HG03103 (cell line): ENCODE measurements around the gene ADARB1.

ENCODE experiments used
- ATAC-seq: cut with Tn5 transposase; IDR thresholded peaks from one replicate; pipeline ENCODE4 v1.9.1; 2021; ENCODE audit warnings: low read depth; ENCODE audit not compliant: unreplicated experiment

The ADARB1 gene

GRCh38 chr21:45091550-45092322 is 17.4 kb downstream of the ADARB1 start:
- ATAC-seq, result no peak

- no peak for ATAC-seq
Measured at GRCh38 chr21:45093035-45093532, 18.7 kb downstream of the ADARB1 start.

GRCh38 chr21:45094412-45094811 is 20.0 kb downstream of the ADARB1 start:
- no peak for ATAC-seq

- no peak for ATAC-seq
Measured at GRCh38 chr21:45095505-45095904, 21.1 kb downstream of the ADARB1 start.

GRCh38 chr21:45096217-45096616 is 21.8 kb downstream of the ADARB1 start:
- ATAC-seq, result no peak

GRCh38 chr21:45097827-45098387 is 23.5 kb downstream of the ADARB1 start:
- no peak for ATAC-seq

- no peak for ATAC-seq
Measured at GRCh38 chr21:45098867-45099266, 24.5 kb downstream of the ADARB1 start.

- ATAC-seq, result no peak
Measured at GRCh38 chr21:45099571-45099970, 25.2 kb downstream of the ADARB1 start.

- no peak for ATAC-seq
Measured at GRCh38 chr21:45100866-45101265, 26.5 kb downstream of the ADARB1 start.

- ATAC-seq, result no peak
Measured at GRCh38 chr21:45102391-45102932, 28.1 kb downstream of the ADARB1 start.

GRCh38 chr21:45103971-45104520 is 29.7 kb downstream of the ADARB1 start:
- no peak for ATAC-seq

- no peak for ATAC-seq
Measured at GRCh38 chr21:45104560-45104959, 30.2 kb downstream of the ADARB1 start.

GRCh38 chr21:45105906-45106485 is 31.6 kb downstream of the ADARB1 start:
- ATAC-seq, result no peak

- no peak for ATAC-seq
Measured at GRCh38 chr21:45108034-45108790, 33.8 kb downstream of the ADARB1 start.

GRCh38 chr21:45108808-45109781 is 34.7 kb downstream of the ADARB1 start:
- ATAC-seq, result no peak

GRCh38 chr21:45109831-45110492 is 35.6 kb downstream of the ADARB1 start:
- peak; percentile 49 for ATAC-seq

GRCh38 chr21:45110873-45111624 is 36.7 kb downstream of the ADARB1 start:
- ATAC-seq, result no peak

- no peak for ATAC-seq
Measured at GRCh38 chr21:45111703-45112102, 37.3 kb downstream of the ADARB1 start.
